ENCODE measurements around the gene HEBP2.
"Not testable (repeated sequence)": the region's sequence is repeated elsewhere in the genome, so short reads cannot be mapped to it uniquely, and the experiment has no call there.

Gene HEBP2

GRCh38 chr6:138424004-138424904 is 20.2 kb downstream of the HEBP2 start:
- DNase-seq, result no peak

DNA sequence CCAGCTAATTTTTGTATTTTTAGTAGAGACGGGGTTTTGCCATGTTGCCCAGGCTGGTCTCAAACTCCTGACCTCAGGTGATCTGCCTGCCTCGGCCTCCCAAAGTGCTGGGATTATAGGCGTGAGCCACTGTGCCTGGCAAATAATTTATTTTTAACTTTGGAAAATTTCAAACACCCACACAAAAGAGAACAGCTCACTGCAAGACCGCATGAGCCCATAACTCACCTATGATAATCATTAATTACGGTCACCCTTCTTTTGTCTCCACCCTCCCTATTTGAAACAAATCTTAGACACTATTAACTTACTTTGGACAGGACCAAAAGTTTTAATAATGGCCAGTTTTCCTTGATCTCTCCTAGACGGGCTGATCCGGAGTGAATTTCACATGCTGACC is 21.2 kb downstream of the HEBP2 start:
- not testable (repeated sequence) for DNase-seq

DNA sequence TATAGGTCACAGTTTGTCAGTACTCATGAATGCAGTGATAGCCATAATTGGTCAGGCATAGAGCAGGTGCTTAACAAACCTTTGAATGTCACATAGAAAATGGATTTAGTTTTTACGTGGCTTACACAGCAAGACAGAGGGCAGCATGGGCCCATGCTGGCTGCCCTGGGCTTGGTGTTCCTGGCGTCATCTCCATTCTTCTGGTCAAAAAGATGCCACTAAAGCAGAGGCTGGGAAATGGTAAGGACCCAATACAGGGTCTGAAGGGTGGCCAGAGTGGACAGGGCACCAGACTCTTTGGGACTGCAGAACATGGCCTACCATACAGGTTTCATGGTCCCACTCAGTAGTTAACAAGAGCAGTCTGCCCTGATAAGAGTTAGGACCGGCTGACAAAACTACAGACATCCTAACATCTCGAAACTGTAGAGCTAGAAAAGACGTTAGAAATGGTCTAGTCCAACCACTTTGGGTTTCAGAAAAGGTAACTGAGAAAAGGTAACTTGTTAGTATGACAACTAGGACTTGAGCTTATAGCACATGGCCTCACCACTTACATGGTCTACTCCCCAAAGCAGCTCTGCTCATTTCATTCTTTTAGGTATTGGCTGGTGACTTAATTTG is 22.6 kb downstream of the HEBP2 start:
- DNase-seq, result no peak

GRCh38 chr6:138427701-138428100 is 23.7 kb downstream of the HEBP2 start:
- no peak for DNase-seq

DNA sequence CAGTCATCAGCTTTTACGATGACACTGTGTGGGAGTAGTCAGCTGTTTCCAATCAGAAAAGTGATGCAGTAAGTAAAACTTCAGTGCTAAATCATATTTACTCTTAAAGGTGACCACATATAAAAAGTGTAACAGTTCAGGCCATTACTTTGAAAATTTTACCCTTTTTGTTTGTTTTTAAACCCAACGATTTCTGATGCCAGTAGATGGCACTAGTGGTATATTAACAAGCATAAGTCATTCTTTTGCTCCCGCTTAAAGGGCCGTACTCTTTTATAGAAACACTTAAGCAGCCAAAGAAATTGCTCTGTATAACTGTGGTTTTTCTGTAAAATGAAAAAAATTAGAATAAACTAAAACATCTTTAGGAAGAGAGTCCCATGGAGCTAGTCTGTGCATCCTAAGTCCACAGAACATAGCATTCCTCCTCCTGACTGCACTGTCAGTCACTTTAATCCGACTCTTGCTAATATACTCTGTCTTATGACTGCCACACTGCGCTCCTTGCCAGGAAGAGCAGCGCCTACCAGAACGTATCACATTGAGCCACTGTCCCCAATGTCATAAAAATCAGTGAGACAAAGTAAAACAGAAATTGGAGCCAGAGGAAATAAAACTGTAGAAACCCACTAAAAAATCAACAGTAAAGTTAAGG is 25.0 kb downstream of the HEBP2 start:
- no peak for DNase-seq

GRCh38 chr6:138429761-138430160 is 25.7 kb downstream of the HEBP2 start:
- DNase-seq, result no peak

GRCh38 chr6:138430361-138431145 is 26.5 kb downstream of the HEBP2 start:
- no peak for DNase-seq

DNA sequence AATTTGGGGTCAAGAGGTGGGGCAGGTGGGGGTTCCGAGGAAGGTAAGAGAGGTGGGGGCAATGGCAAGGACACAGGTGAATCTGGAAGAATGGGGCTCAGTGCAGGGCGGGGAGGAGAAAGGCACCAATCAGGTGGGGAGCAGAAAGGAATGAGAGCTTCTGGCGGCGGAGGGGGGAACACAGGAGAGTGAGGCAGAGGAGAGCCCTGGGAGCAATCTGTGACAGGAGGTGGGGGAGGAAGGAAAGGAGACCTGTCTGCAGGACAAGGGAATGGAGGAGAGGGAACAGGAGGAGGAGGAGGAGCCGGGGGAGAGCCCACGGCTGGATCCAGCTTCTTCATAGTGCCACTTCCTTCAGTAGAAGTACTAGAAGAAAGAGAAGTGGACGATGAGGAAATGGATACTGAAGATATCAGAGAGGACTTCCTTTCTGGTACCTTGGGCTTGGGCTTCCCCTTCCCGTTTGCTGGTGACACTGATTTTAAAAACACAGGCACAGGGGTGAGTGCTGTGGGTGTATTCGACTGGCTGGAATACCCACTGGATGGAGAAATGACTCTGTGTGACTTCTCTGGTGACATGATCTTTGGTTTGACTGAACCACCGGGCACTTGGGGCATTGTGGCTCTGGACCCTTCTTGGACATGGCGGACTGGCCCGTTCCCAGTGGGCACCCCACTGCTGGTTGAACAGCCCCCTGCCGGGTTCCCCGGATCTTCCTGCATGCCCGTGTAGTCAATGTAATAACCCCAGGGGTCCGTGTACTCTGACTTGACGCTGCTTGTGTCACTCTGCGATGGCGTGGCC is 27.4 kb downstream of the HEBP2 start:
- no peak for DNase-seq

DNA sequence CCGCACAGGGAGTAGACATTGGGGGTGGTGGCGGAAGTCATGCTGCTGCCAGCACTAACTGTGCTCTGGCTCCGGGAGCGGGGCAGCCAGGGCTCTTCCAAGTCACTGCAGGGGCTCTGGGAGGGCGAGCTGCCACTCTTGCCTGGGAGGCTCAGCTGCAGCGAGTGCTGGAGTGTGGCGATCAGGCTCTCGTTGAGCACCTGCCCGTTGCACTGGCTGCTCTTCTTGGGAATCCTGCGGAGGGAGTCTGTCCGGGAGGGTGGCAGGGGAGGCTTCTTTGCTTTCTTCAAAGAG is 28.0 kb downstream of the HEBP2 start:
- no peak for DNase-seq

- no peak for DNase-seq
Measured at GRCh38 chr6:138434096-138434495, 30.1 kb downstream of the HEBP2 start.

DNA sequence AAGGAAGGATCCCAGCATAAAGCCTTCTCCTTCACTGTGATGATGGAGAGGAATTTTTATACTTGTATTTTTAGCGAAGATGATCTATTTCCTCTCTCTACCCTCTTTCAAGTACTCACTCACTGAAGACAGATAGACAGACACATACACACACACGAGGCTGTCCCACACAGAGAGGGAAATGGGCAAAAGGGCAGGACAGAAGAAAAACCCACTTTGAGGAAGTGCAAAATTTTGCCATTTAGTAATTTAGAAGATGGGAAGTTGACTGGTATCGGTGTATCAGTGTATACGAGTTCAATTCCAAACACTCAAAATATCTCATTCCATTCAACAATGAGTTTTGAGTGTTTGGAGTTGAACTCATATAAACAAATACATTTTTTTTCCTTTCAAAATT is 30.9 kb downstream of the HEBP2 start:
- DNase-seq, result no peak

DNA sequence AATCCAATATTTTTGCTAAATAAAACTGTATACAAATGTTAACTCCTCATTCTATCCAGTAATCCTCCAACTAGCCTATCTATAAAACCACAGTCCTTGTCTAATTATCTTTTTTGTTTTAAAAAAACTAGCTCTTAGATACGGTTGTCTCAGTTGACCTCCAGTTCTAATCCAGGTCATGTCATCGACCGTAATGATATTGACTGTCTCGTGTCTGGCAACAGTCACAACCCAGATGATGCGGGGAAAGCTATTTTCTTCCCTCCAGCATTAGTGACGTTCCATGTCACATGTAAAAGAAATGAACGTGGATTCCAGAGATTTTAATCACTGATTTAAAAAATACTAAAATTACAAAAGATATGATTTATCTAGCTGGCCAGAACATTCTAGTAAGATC is 35.5 kb downstream of the HEBP2 start:
- DNase-seq, result no peak

GRCh38 chr6:138440296-138440695 is 36.3 kb downstream of the HEBP2 start:
- no peak for DNase-seq

DNA sequence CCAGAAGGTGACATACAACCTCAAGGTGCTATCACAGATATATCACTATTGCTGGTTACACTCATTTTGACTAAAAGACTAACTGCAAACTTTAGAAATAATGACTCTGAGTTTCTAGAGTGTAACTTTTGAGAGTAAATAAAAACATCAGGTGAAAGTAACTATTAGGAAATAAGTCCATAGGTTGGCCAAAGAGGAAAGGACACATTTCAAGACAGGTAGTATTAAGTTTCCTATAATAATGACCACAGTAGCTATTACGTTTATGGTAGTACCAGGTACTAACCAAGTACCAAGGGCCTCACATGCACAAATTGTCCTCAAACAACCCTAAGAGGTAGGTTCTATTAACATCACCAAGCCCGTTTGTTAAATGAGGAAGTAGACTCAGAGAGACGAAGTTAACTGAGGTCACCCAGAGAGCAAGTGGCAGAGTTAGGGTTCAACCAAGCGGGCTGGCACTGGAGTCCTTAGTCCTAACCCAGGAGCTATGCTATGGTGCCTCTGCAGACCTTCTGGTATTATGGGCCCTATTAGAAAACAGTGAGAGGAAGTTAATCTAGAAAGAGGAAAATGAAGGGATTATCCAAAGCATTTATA is 36.8 kb downstream of the HEBP2 start:
- DNase-seq, result no peak

DNA sequence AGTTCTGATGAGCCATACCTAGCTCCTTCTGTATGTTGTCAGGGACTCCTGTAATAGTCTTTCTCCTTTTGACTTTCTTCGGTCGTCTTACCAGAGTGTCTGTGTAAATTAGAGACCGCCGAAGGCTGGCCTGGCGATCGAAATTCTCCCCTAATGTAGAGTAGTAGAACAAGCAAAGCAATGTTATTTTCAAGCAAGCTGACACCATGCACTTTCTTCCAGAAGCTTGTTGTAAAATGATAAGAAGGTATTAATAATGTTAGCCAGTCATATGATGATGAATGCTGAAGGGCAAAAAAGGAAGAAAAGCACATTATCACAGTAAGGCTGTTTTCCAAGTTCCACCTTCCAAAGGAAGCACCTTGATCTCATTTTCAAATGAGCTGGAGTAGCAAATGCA is 37.9 kb downstream of the HEBP2 start:
- no peak for DNase-seq

- DNase-seq, result no peak
Measured at GRCh38 chr6:138442663-138443062, 38.6 kb downstream of the HEBP2 start.

GRCh38 chr6:138443979-138444378 is 40.0 kb downstream of the HEBP2 start:
- no peak for DNase-seq

DNA sequence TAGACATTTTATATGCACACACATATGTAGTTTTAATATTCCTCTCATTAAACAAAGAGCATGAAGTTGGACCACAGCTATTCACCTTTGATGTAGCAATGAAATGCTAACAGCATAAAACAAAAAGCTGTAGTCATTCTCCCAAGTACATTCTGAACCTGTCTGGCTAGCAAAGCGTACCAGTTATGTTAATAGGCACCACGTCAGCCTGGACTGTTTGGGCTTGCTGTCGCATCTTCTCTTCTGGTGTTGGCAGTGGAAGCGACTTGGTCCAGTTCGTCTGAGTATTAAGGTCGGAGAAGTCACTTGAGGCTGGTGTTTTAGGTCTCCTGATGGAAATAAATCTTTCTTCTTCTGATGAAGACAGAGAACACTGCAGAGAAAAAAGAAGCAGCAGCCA is 42.8 kb downstream of the HEBP2 start:
- DNase-seq, result no peak

- DNase-seq, result no peak
Measured at GRCh38 chr6:138450445-138450844, 46.4 kb downstream of the HEBP2 start.

- no peak for DNase-seq
Measured at GRCh38 chr6:138451043-138451442, 47.0 kb downstream of the HEBP2 start.

DNA sequence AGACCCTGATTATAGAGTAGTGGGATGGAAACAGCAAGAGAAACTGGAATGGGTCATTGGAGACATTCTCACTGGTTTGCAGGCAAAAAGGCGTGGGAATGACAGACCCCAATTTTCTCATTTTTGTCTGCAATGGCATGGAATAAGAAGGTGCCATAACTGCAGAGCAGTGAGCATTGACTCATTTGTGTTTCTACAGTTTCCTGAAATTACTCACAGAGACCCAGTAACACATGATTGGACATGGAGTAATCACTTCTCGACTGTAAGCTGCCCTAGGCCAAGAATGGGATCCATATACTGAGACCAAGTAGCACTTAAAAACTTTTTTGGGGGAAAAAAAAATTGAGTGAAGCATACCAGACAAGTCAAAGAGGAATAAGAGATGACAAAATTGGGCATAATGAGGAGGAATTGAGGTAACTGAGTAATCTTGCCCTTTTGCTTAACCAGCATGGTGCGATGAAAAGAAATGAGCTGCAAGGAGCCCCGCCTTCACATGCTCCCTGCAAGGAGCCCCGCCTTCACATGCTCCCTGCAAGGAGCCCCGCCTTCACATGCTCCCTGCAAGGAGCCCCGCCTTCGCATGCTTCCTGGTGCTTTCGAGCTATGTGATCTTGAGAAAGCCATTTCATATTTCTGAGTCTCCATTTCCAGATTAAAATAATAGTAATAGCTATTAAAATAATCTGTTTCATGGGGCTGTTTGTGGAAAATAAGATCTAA is 51.1 kb downstream of the HEBP2 start:
- peak; percentile 25 for DNase-seq
